Ectodermal cell (in vitro differentiated cells): Measurements from ENCODE around the gene SLC38A1.
"Not testable (repeated sequence)": the region's sequence is repeated elsewhere in the genome, so short reads cannot be mapped to it uniquely, and the experiment has no call there.

Experiments used
- H3K27ac ChIP-seq: 2 replicates; pipeline ENCODE4 v1.7.0; 2013; ENCODE audit warnings: mild to moderate bottlenecking, low read depth, low read length; ENCODE audit not compliant: insufficient read depth, poor library complexity, severe bottlenecking
- H3K27me3 ChIP-seq: 2 replicates; pipeline ENCODE4 v1.7.0; 2013; ENCODE audit warnings: mild to moderate bottlenecking, low read length; ENCODE audit not compliant: insufficient read depth, control insufficient read depth, poor library complexity, severe bottlenecking
- H3K36me3 ChIP-seq: one replicate; pipeline ENCODE4 v1.7.0; 2013; ENCODE audit warnings: low read length; ENCODE audit not compliant: control insufficient read depth, insufficient read depth
- H3K4me1 ChIP-seq: one replicate; pipeline ENCODE4 v1.7.0; 2013; ENCODE audit warnings: low read length; ENCODE audit not compliant: control insufficient read depth, insufficient read depth
- H3K4me3 ChIP-seq: 2 replicates; pipeline ENCODE4 v1.7.0; 2013; ENCODE audit warnings: low read depth, low read length, control low read depth; ENCODE audit not compliant: insufficient read depth
- H3K9me3 ChIP-seq: 2 replicates; pipeline ENCODE4 v1.7.0; 2013; ENCODE audit warnings: mild to moderate bottlenecking, low read length, moderate library complexity; ENCODE audit not compliant: control insufficient read depth
- WGBS, 2 experiments: methylation state at CpG; one replicate each; pipeline ENCODE4 v1.1.7; 2013; ENCODE audit warnings: missing lambda C conversion rate in 2 of 2; 5-methylcytosine and 5-hydroxymethylcytosine counted together

The SLC38A1 gene

DNA sequence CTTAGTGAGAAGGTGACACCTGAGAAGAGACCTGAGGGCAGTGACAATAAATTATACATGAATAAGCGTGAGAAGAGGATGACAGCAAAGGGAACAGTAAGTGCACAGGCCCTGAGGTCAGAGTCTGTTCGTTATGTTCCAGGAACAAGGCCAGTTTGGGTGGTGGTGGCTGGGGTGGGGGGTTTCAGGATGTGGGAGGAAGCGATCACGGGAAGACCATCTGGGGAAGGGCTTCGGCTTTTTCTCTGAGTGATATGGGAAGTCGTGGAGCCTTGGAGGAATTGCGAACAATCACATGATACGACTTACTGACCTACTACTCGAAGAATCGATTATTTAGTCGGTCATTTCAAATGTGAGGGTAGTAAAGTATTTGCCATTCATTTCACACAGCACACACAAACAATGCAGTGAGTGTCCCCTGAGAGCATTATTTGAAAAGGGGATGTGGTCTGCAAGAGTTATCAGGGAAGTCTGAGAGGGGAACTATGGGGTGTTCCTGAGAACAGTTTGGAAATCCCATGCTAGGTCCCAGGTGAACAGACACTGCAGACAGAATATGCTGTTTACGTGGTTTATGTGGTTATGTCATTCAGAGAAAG is 94.7 kb downstream of the SLC38A1 start:
- no peak overlapping the region for H3K4me3 ChIP-seq
- H3K9me3 ChIP-seq, result no peaks in the 10 kb centered on the region
- no peaks in the 10 kb centered on the region for H3K36me3 ChIP-seq
- 91 to 93% methylated on average over 9 to 12 of the region's 12 CpGs for WGBS, 2 experiments
- no peak overlapping the region for H3K27ac ChIP-seq
- H3K27me3 ChIP-seq, result no peaks in the 10 kb centered on the region
- no peaks in the 10 kb centered on the region for H3K4me1 ChIP-seq

DNA sequence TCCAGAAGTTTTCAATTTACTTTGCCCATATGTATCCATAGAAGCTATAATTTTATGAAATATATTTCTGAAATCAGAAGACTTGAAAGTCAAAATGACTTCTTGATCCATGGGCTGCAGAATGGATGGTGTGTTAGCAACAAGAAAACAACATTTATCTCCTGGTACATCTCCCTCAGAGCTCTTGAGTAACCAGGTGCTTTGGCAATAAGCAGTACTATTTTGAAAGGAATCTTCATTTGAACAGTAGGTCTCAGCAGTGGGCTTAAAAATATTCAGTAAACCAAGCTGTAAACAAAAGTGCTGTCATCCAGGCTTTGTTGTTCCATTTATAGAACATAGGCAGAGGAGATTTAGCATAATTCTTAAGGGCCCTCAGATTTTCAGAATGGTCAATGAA is 100.4 kb downstream of the SLC38A1 start:
- Histone ChIP-seq H3K27ac (no peak overlapping the region), H3K4me1 (no peaks in the 10 kb centered on the region), H3K9me3 (no peaks in the 10 kb centered on the region), H3K4me3 (no peak overlapping the region), H3K27me3 (no peaks in the 10 kb centered on the region), H3K36me3 (no peaks in the 10 kb centered on the region)

DNA sequence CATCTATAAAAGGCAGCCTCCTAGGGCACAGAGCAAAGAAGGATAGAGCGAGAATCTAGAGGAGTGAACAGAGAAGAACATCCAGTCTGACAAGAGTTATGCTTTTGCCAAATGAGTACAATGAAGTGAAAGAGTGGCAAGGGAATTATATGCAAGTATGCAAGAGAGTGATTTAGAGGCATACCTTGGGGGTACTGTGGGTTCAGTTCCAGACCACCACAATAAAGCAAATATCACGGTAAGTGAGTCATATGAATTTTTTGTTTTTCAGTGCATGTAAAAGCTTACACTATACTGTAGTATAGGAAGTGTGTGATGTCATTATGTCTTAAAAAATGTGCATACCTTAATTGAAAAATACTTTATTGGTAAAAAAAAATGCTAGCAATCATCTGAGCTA is 101.4 kb downstream of the SLC38A1 start:
- Histone ChIP-seq H3K4me1 (no peaks in the 10 kb centered on the region), H3K27ac (no peak overlapping the region), H3K36me3 (no peaks in the 10 kb centered on the region), H3K27me3 (no peaks in the 10 kb centered on the region), H3K4me3 (no peak overlapping the region), H3K9me3 (no peaks in the 10 kb centered on the region)
- 94% methylated on average over 1 to 2 of the region's 2 CpGs for WGBS, 2 experiments

DNA sequence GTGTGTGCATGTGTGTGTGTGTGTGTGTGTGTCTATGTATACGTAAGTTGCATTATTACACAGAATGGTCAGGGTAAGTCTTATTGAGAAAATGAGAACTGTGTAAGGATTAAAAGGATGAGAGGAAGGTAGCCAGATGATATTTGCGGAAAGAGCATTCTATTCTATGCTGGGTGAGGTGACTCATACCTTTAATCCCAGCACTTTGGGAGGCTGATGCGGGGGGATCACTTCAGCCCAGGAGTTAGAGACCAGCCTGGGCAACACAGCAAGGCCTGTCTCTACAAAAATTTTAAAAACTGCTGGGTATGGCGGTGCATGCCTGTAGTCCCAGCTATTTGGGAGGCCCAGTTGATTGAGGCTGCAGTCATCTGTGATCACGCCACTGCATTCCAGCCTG is 103.7 kb downstream of the SLC38A1 start:
- no peak overlapping the region for H3K27ac ChIP-seq
- no peak overlapping the region for H3K4me3 ChIP-seq
- H3K4me1 ChIP-seq, result no peaks in the 10 kb centered on the region
- 89 to 93% methylated on average over 5 of the region's 5 CpGs for WGBS, 2 experiments
- no peaks in the 10 kb centered on the region for H3K27me3 ChIP-seq
- no peaks in the 10 kb centered on the region for H3K36me3 ChIP-seq
- H3K9me3 ChIP-seq, result no peaks in the 10 kb centered on the region

DNA sequence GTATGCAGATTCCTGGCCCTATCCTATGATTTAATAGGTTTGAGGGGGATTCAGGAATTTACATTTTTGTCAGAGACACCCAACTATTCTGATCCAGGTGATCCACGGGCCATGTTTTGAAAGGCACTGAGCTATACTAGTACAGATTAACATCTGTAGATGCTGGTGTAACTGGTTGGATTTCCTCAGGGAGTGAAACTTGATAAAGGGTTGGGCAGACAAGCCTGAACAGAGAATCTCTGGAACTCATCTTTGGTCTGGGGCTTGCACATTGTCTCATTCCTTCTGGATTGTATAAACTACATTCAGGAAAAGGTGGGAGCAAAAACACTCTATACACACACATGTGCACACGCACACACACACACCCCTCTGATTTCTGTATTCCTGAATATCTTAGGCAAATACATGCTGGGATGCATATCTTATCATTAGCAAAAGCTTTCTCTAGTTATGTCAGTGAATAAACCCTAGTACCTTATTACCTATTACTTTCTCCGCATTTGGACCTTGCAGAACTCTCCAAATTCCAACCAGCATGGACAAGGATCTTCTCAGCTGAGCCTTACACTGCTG is 104.6 kb downstream of the SLC38A1 start:
- no peak overlapping the region for H3K27ac ChIP-seq
- no peaks in the 10 kb centered on the region for H3K27me3 ChIP-seq
- WGBS, 2 experiments, result 61 to 62% methylated on average over 3 of the region's 3 CpGs

DNA sequence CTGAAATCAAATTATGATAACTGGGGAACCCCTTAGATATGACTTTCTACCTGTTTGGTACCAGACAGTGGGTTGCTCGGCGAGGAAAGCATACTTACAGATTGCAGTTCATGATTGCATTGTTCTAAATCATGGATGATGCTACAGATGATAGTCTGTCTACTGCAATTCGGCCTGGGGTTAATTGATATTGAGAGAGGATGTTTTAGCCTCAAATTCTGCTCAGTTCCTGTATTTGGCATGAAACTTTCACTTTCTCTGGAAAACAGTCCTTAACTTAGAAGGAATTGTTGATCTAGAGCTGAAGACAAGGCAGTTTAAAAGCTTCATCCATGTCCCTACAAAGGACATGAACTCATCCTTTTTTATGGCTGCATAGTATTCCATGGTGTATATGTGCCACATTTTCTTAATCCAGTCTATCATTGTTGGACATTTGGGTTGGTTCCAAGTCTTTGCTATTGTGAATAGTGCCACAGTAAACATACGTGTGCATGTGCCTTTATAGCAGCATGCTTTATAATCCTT is 106.2 kb downstream of the SLC38A1 start:
- WGBS, 2 experiments, result 98% methylated on average over 3 of the region's 4 CpGs

More for the DNA sequence above, 104.6 kb downstream of the SLC38A1 start:
- no peaks in the 10 kb centered on the region for H3K9me3 ChIP-seq
- H3K36me3 ChIP-seq, result no peaks in the 10 kb centered on the region
- no peak overlapping the region for H3K4me3 ChIP-seq
- no peaks in the 10 kb centered on the region for H3K4me1 ChIP-seq

DNA sequence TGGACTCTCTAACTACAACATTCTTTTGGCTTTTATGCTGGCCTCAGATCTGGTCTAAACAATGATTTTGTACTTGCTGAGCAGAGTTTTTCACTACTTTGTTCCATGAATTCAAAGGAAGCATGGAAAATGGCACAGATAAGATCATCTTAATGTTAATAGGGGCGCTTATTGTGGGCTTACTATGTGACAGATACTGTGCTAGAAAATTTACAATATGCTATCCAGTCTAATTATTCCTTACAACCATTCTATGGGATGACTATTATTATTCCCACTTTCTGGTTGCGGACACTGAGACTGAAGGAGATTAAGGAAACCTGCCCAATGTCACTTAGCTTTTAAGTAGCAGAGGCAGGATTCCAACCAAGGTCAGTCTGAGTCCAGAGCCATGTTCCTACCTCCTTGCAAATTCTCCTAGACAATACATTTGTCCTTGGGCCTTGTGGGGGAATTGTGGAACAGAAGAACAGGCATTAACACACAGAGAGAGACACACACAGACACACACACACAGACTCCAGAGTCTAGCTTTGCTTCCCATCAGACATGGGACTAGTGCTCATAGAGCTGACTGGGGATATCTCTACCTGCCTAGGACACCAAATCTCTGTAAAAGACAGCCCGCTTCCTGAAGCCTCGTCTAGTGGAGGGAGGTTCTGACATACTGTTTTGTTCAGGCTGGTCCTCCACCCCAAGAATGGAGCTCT is 107.7 kb downstream of the SLC38A1 start:
- Histone ChIP-seq H3K36me3 (no peaks in the 10 kb centered on the region), H3K9me3 (no peaks in the 10 kb centered on the region), H3K4me1 (no peaks in the 10 kb centered on the region), H3K4me3 (no peak overlapping the region), H3K27me3 (no peaks in the 10 kb centered on the region), H3K27ac (no peak overlapping the region)
- WGBS, 2 experiments, result 90 to 97% methylated on average over 3 of the region's 4 CpGs

More for the DNA sequence above, 106.2 kb downstream of the SLC38A1 start:
- not testable (repeated sequence) for H3K27ac ChIP-seq, H3K36me3 ChIP-seq, H3K4me3 ChIP-seq, H3K9me3 ChIP-seq, H3K4me1 ChIP-seq, H3K27me3 ChIP-seq

DNA sequence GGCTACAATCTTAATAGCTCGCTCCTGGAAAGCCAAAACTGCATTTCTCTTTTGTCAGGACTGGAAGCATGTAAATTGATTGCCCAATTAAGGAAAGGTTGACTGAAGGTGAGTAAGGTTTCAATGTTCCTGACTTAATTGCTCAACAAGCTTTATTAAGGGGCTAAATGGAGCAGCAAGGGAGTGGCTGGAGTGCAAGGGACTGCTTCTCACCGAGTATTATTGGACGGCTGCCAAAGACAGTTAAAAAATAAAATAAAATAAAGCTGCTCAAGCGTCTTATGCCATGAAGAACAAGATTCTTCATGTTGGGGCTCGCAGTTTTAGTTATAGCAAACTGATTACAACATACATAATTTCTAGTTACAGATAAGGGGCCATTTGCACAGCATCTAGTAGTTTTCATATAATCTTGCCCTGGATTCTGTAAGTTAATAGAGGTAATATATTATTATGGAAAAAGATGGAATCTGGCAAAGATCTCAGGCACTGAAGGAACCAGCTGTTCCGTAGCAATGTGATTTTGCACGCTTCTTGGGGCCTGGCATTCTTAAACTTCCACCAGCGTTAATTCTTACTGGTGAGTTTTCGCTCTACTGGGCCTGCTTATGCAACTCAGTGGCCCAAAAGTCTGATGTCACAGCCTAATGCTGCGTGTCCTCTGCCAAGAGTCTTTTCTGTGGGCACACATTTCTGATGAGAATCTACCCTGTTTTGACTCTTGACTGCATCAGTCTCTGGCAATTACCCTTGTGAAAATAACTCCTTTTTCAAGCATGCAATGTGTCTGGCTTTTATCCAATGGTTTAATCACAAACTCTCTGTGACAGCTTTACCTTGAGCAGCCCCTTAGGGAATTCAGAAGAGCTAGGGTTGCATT is 108.5 kb downstream of the SLC38A1 start:
- Histone ChIP-seq H3K27me3 (no peaks in the 10 kb centered on the region), H3K36me3 (no peaks in the 10 kb centered on the region), H3K4me1 (no peaks in the 10 kb centered on the region), H3K27ac (no peak overlapping the region), H3K4me3 (no peak overlapping the region), H3K9me3 (no peaks in the 10 kb centered on the region)
- 94% methylated on average over 10 of the region's 10 CpGs for WGBS, 2 experiments

DNA sequence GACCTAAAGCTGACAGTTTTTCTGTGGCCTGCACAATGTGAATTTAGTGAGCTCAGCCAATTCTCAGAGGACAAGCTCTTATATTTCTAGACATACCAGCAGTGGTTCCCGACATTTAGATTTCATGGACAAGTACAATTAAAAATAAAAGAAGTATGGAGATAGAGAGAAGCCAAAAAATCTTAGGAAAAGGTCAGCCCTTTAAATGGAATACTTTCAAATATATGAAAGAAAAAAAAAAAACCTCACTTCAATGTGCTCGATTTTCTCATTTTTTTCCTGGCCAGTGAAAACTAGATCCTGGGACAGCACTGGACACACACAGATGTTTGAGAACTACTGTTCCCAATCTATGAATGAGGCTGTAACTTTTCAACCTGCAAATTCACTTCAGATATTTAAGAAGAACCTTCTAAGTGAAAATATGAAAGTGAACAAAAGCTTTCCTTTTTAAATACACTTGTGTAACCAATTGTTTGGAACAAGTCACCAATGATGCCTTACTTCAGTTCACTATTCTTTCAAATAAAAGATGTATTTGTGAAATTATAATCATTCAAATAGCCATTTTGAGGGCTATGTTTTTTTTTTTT is 109.4 kb downstream of the SLC38A1 start:
- Histone ChIP-seq H3K4me1 (no peaks in the 10 kb centered on the region), H3K36me3 (no peaks in the 10 kb centered on the region), H3K27ac (no peak overlapping the region), H3K4me3 (no peak overlapping the region), H3K27me3 (no peaks in the 10 kb centered on the region), H3K9me3 (no peaks in the 10 kb centered on the region)
- 92 to 100% methylated on average over 1 to 2 of the region's 2 CpGs for WGBS, 2 experiments
